Loucy (cell line): Measurements from ENCODE around the gene C1orf167.

Experiments used
- H2AFZ ChIP-seq: fragments of 200-600 bp; sonication (generic); 2 replicates; pipeline ENCODE4 v1.6.0; 2016; ENCODE audit warnings: antibody characterized with exemption, mild to moderate bottlenecking, low read length, moderate library complexity
- H3F3A ChIP-seq: fragments of 200-600 bp; 2 replicates; pipeline ENCODE4 v1.6.0; 2016; ENCODE audit warnings: antibody characterized with exemption, low read depth, mild to moderate bottlenecking
- H3K27me3 ChIP-seq: fragments of 200-600 bp; sonication (generic); 2 replicates; pipeline ENCODE4 v1.6.1; 2014; ENCODE audit warnings: low read length, mild to moderate bottlenecking; ENCODE audit not compliant: insufficient read depth, poor library complexity, severe bottlenecking
- H3K36me3 ChIP-seq: fragments of 200-600 bp; sonication (generic); 2 replicates; pipeline ENCODE4 v1.6.1; 2016; ENCODE audit warnings: low read length; ENCODE audit not compliant: insufficient read depth
- H3K4me1 ChIP-seq: fragments of 200-600 bp; sonication (generic); 2 replicates; pipeline ENCODE4 v1.5.1; 2014; ENCODE audit warnings: low read length, mild to moderate bottlenecking; ENCODE audit not compliant: insufficient read depth, poor library complexity, severe bottlenecking
- H3K4me2 ChIP-seq: fragments of 200-600 bp; sonication (generic); 2 replicates; pipeline ENCODE4 v1.6.0; 2014; ENCODE audit warnings: antibody characterized with exemption, low read length, low read depth, mild to moderate bottlenecking; ENCODE audit not compliant: poor library complexity, severe bottlenecking
- H3K4me3 ChIP-seq: fragments of 200-600 bp; sonication (generic); 2 replicates; pipeline ENCODE4 v1.5.1; 2014; ENCODE audit warnings: low read length, mild to moderate bottlenecking, mixed read lengths; ENCODE audit not compliant: poor library complexity, severe bottlenecking
- H3K79me2 ChIP-seq: fragments of 200-600 bp; sonication (generic); 2 replicates; pipeline ENCODE4 v1.6.1; 2014; ENCODE audit warnings: low read length; ENCODE audit not compliant: insufficient read depth
- H3K9ac ChIP-seq: fragments of 200-600 bp; sonication (generic); 2 replicates; pipeline ENCODE4 v1.6.0; 2014; ENCODE audit warnings: mild to moderate bottlenecking, low read depth, low read length, moderate library complexity; ENCODE audit not compliant: poor library complexity, severe bottlenecking
- H3K9me2 ChIP-seq: fragments of 200-600 bp; sonication (generic); replicated peaks from 2 replicates; pipeline ENCODE4 v1.6.1; 2016; ENCODE audit warnings: low read depth, low read length, mixed read lengths
- H3K9me3 ChIP-seq: fragments of 200-600 bp; sonication (generic); 2 replicates; pipeline ENCODE4 v1.6.1; 2014; ENCODE audit warnings: mild to moderate bottlenecking, antibody characterized with exemption, low read length, low read depth; ENCODE audit not compliant: insufficient read depth
- H4K20me1 ChIP-seq: fragments of 200-600 bp; sonication (generic); 2 replicates; pipeline ENCODE4 v1.6.0; 2014; ENCODE audit warnings: antibody characterized with exemption, low read length, mild to moderate bottlenecking; ENCODE audit not compliant: insufficient read depth, poor library complexity, severe bottlenecking
- CTCF ChIP-seq: fragments of 200-600 bp; sonication (generic); conservative IDR thresholded peaks from 2 replicates; pipeline ENCODE4 v1.5.1; 2014; ENCODE audit warnings: mild to moderate bottlenecking, antibody characterized with exemption, low read length
- EZH2phosphoT487 ChIP-seq: fragments of 200-600 bp; IDR thresholded peaks from 2 replicates; pipeline ENCODE4 v1.6.1; 2018; ENCODE audit warnings: antibody characterized with exemption, mild to moderate bottlenecking, moderate library complexity, borderline replicate concordance

The C1orf167 gene

GRCh38 chr1:11836955-11837766 is 75.2 kb downstream of the C1orf167 start:
- no peaks in the 10 kb centered on the region for H3K27me3 ChIP-seq
- no peaks in the 10 kb centered on the region for H3K9me2 ChIP-seq
- no peak for TF ChIP-seq CTCF
- H4K20me1 ChIP-seq: no peaks in the 10 kb centered on the region
- H3K4me1 ChIP-seq: peaks cover 15% of the 10 kb centered on the region
- no peak overlapping the region for H3K4me3 ChIP-seq
- no peak overlapping the region for H3K4me2 ChIP-seq
- peaks cover 9% of the 10 kb centered on the region; the same call in 1 of the 2 replicates for H3F3A ChIP-seq
- no peak overlapping the region for H3K9ac ChIP-seq
- no peaks in the 10 kb centered on the region for H3K9me3 ChIP-seq
- H2AFZ ChIP-seq: no peak overlapping the region
- H3K36me3 ChIP-seq: peaks cover 86% of the 10 kb centered on the region; the same call in 1 of the 2 replicates
- H3K79me2 ChIP-seq: no peaks in the 10 kb centered on the region

GRCh38 chr1:11837767-11838348 is 75.9 kb downstream of the C1orf167 start:
- peaks cover 80% of the 10 kb centered on the region; the same call in 1 of the 2 replicates for H3K36me3 ChIP-seq
- no peaks in the 10 kb centered on the region for H3K27me3 ChIP-seq
- H3K4me2 ChIP-seq: no peak overlapping the region
- no peak overlapping the region for H3K9ac ChIP-seq
- TF ChIP-seq EZH2phosphoT487 (no peak), CTCF (no peak)
- no peaks in the 10 kb centered on the region for H3K79me2 ChIP-seq
- H3K4me1 ChIP-seq: peaks cover 22% of the 10 kb centered on the region
- H2AFZ ChIP-seq: no peak overlapping the region
- H4K20me1 ChIP-seq: peaks cover 3% of the 10 kb centered on the region
- H3K4me3 ChIP-seq: no peak overlapping the region
- no peaks in the 10 kb centered on the region for H3K9me2 ChIP-seq
- peaks cover 16% of the 10 kb centered on the region; the same call in 1 of the 2 replicates for H3F3A ChIP-seq
- no peaks in the 10 kb centered on the region for H3K9me3 ChIP-seq

GRCh38 chr1:11838349-11839272 is 76.6 kb downstream of the C1orf167 start:
- no peak overlapping the region for H2AFZ ChIP-seq
- H3K4me1 ChIP-seq: peaks cover 27% of the 10 kb centered on the region
- H3K79me2 ChIP-seq: no peaks in the 10 kb centered on the region
- H3K4me2 ChIP-seq: no peak overlapping the region
- TF ChIP-seq CTCF (peak; percentile 98), EZH2phosphoT487 (no peak)
- peaks cover 73% of the 10 kb centered on the region; the same call in 1 of the 2 replicates for H3K36me3 ChIP-seq
- H3F3A ChIP-seq: peaks cover 17% of the 10 kb centered on the region; the same call in 1 of the 2 replicates
- no peaks in the 10 kb centered on the region for H3K27me3 ChIP-seq
- no peaks in the 10 kb centered on the region for H3K9me2 ChIP-seq
- H3K9ac ChIP-seq: no peak overlapping the region
- no peaks in the 10 kb centered on the region for H3K9me3 ChIP-seq
- no peak overlapping the region for H3K4me3 ChIP-seq
- peaks cover 3% of the 10 kb centered on the region for H4K20me1 ChIP-seq
